H9 (cell line): ENCODE measurements around the gene MCF2L. TPM values are rescaled to one million over a fixed set of nuclear protein-coding genes. Genes with fewer than 3 reads are reported as not detected.

Source experiments
- DNase-seq: peaks from one replicate; pipeline ENCODE4 v3.0.0-alpha.2; 2017
- H2AFZ ChIP-seq: one replicate; pipeline ENCODE4 v1.6.1; 2013; ENCODE audit warnings: mild to moderate bottlenecking, low read length, control low read depth, moderate library complexity
- H2AK5ac ChIP-seq: 2 replicates; pipeline ENCODE4 v1.6.1; 2013; ENCODE audit warnings: low read length, control low read depth, mixed read lengths; ENCODE audit not compliant: insufficient read length
- H2BK120ac ChIP-seq: one replicate; pipeline ENCODE4 v1.6.1; 2013; ENCODE audit warnings: low read depth, mild to moderate bottlenecking, low read length, control low read depth, inconsistent platforms; ENCODE audit not compliant: poor library complexity, severe bottlenecking
- H2BK12ac ChIP-seq: 2 replicates; pipeline ENCODE4 v1.6.1; 2013; ENCODE audit warnings: low read length, control low read depth, mixed read lengths, low read depth; ENCODE audit not compliant: insufficient read length
- H2BK15ac ChIP-seq: 2 replicates; pipeline ENCODE4 v1.6.1; 2013; ENCODE audit warnings: low read depth, low read length, control low read depth
- H2BK20ac ChIP-seq: one replicate; pipeline ENCODE4 v1.6.1; 2013; ENCODE audit warnings: low read depth, mild to moderate bottlenecking, low read length, control low read depth, inconsistent platforms; ENCODE audit not compliant: poor library complexity, severe bottlenecking
- H2BK5ac ChIP-seq: 2 replicates; pipeline ENCODE4 v1.6.1; 2013; ENCODE audit warnings: low read length, control low read depth, mixed read lengths; ENCODE audit not compliant: insufficient read length
- H3K14ac ChIP-seq: 2 replicates; pipeline ENCODE4 v1.6.1; 2013; ENCODE audit warnings: low read length, control low read depth; ENCODE audit not compliant: insufficient read depth
- H3K18ac ChIP-seq: 2 replicates; pipeline ENCODE4 v1.6.1; 2013; ENCODE audit warnings: low read depth, mild to moderate bottlenecking, mixed read lengths, low read length, control low read depth; ENCODE audit not compliant: insufficient read length
- H3K23ac ChIP-seq: 2 replicates; pipeline ENCODE4 v1.6.1; 2013; ENCODE audit warnings: low read length, control low read depth, mixed read lengths, low read depth; ENCODE audit not compliant: insufficient read length
- H3K23me2 ChIP-seq: 2 replicates; pipeline ENCODE4 v1.6.1; 2013; ENCODE audit warnings: low read depth, mild to moderate bottlenecking, mixed read lengths, low read length, control low read depth; ENCODE audit not compliant: insufficient read length, poor library complexity, severe bottlenecking
- H3K27ac ChIP-seq: 2 replicates; pipeline ENCODE4 v1.5.1; 2013; ENCODE audit warnings: low read length, control low read depth, mixed read lengths, low read depth; ENCODE audit not compliant: insufficient read length
- H3K27me3 ChIP-seq: 2 replicates; pipeline ENCODE4 v1.6.1; 2013; ENCODE audit warnings: low read length, control low read depth, inconsistent platforms; ENCODE audit not compliant: insufficient read depth
- H3K4ac ChIP-seq: 2 replicates; pipeline ENCODE4 v1.6.1; 2013; ENCODE audit warnings: low read depth, mild to moderate bottlenecking, control low read depth, inconsistent platforms, low read length, moderate library complexity
- H3K4me1 ChIP-seq: 2 replicates; pipeline ENCODE4 v1.6.1; 2013; ENCODE audit warnings: low read length, control low read depth, inconsistent platforms; ENCODE audit not compliant: insufficient read depth
- H3K4me2 ChIP-seq: 2 replicates; pipeline ENCODE4 v1.6.1; 2013; ENCODE audit warnings: low read length, control low read depth, mixed read lengths; ENCODE audit not compliant: insufficient read length, insufficient read depth
- H3K56ac ChIP-seq: 2 replicates; pipeline ENCODE4 v1.6.1; 2013; ENCODE audit warnings: low read depth, mild to moderate bottlenecking, mixed read lengths, low read length, control low read depth; ENCODE audit not compliant: insufficient read length
- H3K79me1 ChIP-seq: 2 replicates; pipeline ENCODE4 v1.6.1; 2013; ENCODE audit warnings: low read depth, mild to moderate bottlenecking, moderate library complexity, low read length, control low read depth, inconsistent platforms; ENCODE audit not compliant: insufficient read depth, poor library complexity, severe bottlenecking
- H3K79me2 ChIP-seq: 2 replicates; pipeline ENCODE4 v1.6.1; 2013; ENCODE audit warnings: low read length, control low read depth, inconsistent platforms; ENCODE audit not compliant: insufficient read depth
- H3K9ac ChIP-seq: 2 replicates; pipeline ENCODE4 v1.6.1; 2013; ENCODE audit warnings: low read length, control low read depth, mixed read lengths; ENCODE audit not compliant: insufficient read length; ENCODE audit errors: extremely low read depth
- H3K9me3 ChIP-seq: one replicate; pipeline ENCODE4 v1.6.1; 2013; ENCODE audit warnings: low read depth, low read length, inconsistent platforms; ENCODE audit not compliant: control insufficient read depth
- H3T11ph ChIP-seq: one replicate; pipeline ENCODE4 v1.6.1; 2013; ENCODE audit warnings: mild to moderate bottlenecking, low read length, control low read depth, inconsistent platforms
- H4K20me1 ChIP-seq: one replicate; pipeline ENCODE4 v1.6.1; 2013; ENCODE audit not compliant: control insufficient read depth, insufficient read length, insufficient read depth
- H4K5ac ChIP-seq: 2 replicates; pipeline ENCODE4 v1.6.1; 2013; ENCODE audit warnings: low read depth, mild to moderate bottlenecking, mixed read lengths, low read length, control low read depth; ENCODE audit not compliant: insufficient read length
- H4K8ac ChIP-seq: replicated peaks from 2 replicates; pipeline ENCODE4 v1.6.1; 2013; ENCODE audit warnings: low read length, control low read depth, mixed read lengths, low read depth; ENCODE audit not compliant: insufficient read length
- H4K91ac ChIP-seq: 2 replicates; pipeline ENCODE4 v1.6.1; 2013; ENCODE audit warnings: low read depth, mild to moderate bottlenecking, moderate library complexity, mixed read lengths, low read length, control low read depth; ENCODE audit not compliant: insufficient read length
- H3K27ac Mint-ChIP-seq, 3 experiments: 2 replicates in 2 of 3; 3 replicates in 1 of 3; pipeline ENCODE4 v1.8.0; 2020 to 2021; ENCODE audit warnings: mixed read lengths in 3 of 3, mild to moderate bottlenecking in 1 of 3, moderate library complexity in 1 of 3
- H3K27me3 Mint-ChIP-seq: 2 replicates; pipeline ENCODE4 v1.8.0; 2021; ENCODE audit warnings: low read depth, mild to moderate bottlenecking, moderate library complexity, mixed read lengths
- H3K36me3 Mint-ChIP-seq, 3 experiments: 2 replicates in 2 of 3; 3 replicates in 1 of 3; pipeline ENCODE4 v1.8.0; 2020 to 2021; ENCODE audit warnings: low read depth in 3 of 3, mixed read lengths in 3 of 3; ENCODE audit not compliant: insufficient read depth in 1 of 3
- H3K4me1 Mint-ChIP-seq, 2 experiments: 2 replicates each; pipeline ENCODE4 v1.8.0; 2020; ENCODE audit warnings: mixed read lengths in 2 of 2
- H3K4me3 Mint-ChIP-seq, 2 experiments: 2 replicates in 1 of 2; 3 replicates in 1 of 2; pipeline ENCODE4 v1.8.0; 2020 to 2021; ENCODE audit warnings: mild to moderate bottlenecking in 2 of 2, mixed read lengths in 2 of 2, moderate library complexity in 1 of 2
- H3K9me3 Mint-ChIP-seq, 2 experiments: 2 replicates in 1 of 2; 3 replicates in 1 of 2; pipeline ENCODE4 v1.8.0; 2020; ENCODE audit warnings: mild to moderate bottlenecking in 2 of 2, mixed read lengths in 2 of 2, moderate library complexity in 1 of 2
- CTCF ChIP-seq: fragments of 200-600 bp; sonication (generic); conservative IDR thresholded peaks from 3 replicates; pipeline ENCODE4 v1.8.0; 2021; ENCODE audit warnings: antibody characterized with exemption, mild to moderate bottlenecking
- WGBS: extraction: QIAGEN DNeasy Blood & Tissue Kit; methylation state at CpG from one replicate; pipeline ENCODE4 v1.1.7; 2013; ENCODE audit warnings: missing lambda C conversion rate, low lambda C conversion rate, mixed read lengths; ENCODE audit not compliant: insufficient read length; ENCODE audit errors: extremely low coverage; 5-methylcytosine and 5-hydroxymethylcytosine counted together
- total RNA-seq: library from RNA; stranded (reverse); gene quantifications from 2 replicates; pipeline ENCODE4 v1.2.1, GENCODE V29; 2021

Gene MCF2L
- total RNA-seq, 1 experiment from 2014 or later: 18.5 TPM

- H3K4me2 ChIP-seq: no peak overlapping the region
- no CpG with 5 or more reads among the region's 32 CpGs for WGBS
- no peak overlapping the region for H3K9ac ChIP-seq
- Mint-ChIP-seq H3K27me3 (no peaks in the 10 kb centered on the region; the same call in none of the 2 replicates), H3K36me3 (no peaks in the 10 kb centered on the region; a peak in 1 of 7 replicates), H3K27ac (peak overlapping the region in 2 of 3 experiments; percentile 15 to 41; a peak in 1 of 7 replicates), H3K4me3 (no peak overlapping the region), H3K9me3 (no peaks in the 10 kb centered on the region; a peak in 1 of 5 replicates), H3K4me1 (peaks cover 0 to 7% of the 10 kb centered on the region in 2 experiments; a peak in 3 of 4 replicates)
- TF ChIP-seq CTCF: no peak
- H3K4ac ChIP-seq: no peak overlapping the region
- no peaks in the 10 kb centered on the region for H3K23me2 ChIP-seq
- no peak overlapping the region for H3K56ac ChIP-seq
- H2AFZ ChIP-seq: no peak overlapping the region
- H3K27ac ChIP-seq: no peak overlapping the region
- no peak overlapping the region for H2AK5ac ChIP-seq
- no peak overlapping the region for H3T11ph ChIP-seq
- H4K8ac ChIP-seq: no peak overlapping the region
- no peak overlapping the region; the same call in 1 of the 2 replicates for H3K14ac ChIP-seq
- no peaks in the 10 kb centered on the region for H3K79me1 ChIP-seq
- no peaks in the 10 kb centered on the region for H3K27me3 ChIP-seq
- H2BK120ac ChIP-seq: no peak overlapping the region
- no peaks in the 10 kb centered on the region for H3K79me2 ChIP-seq
- H3K23ac ChIP-seq: no peak overlapping the region
- H3K4me1 ChIP-seq: no peaks in the 10 kb centered on the region
- H4K20me1 ChIP-seq: no peaks in the 10 kb centered on the region
- H2BK12ac ChIP-seq: no peak overlapping the region
- H2BK15ac ChIP-seq: no peak overlapping the region
- H2BK20ac ChIP-seq: no peak overlapping the region
- no peak for DNase-seq
- no peak overlapping the region for H4K91ac ChIP-seq
- no peak overlapping the region for H3K18ac ChIP-seq
- H3K9me3 ChIP-seq: no peaks in the 10 kb centered on the region
- H4K5ac ChIP-seq: no peak overlapping the region
- no peak overlapping the region for H2BK5ac ChIP-seq
These were observed 76.5 kb downstream of the MCF2L start for GRCh38 chr13:113045251-113046127.
